Bronchial epithelial cell (primary cell): Measurements from ENCODE around the gene CHMP4B. TPM values are rescaled to one million over a fixed set of nuclear protein-coding genes. Genes with fewer than 3 reads are reported as not detected.

Source experiments
- DNase-seq: peaks from one replicate; pipeline ENCODE4 v3.0.0-alpha.2; 2010; ENCODE audit warnings: low read depth
- FAIRE-seq: peaks from 2 replicates; lab custom pipeline; 2011; peaks lifted over from hg19 to GRCh38; lab: Jason Lieb, UNC
- H3K27me3 ChIP-seq: 2 replicates; pipeline ENCODE4 v1.5.1; 2011; ENCODE audit warnings: low read length; ENCODE audit not compliant: control insufficient read depth, insufficient read depth
- H3K36me3 ChIP-seq: 2 replicates; pipeline ENCODE4 v1.5.1; 2011; ENCODE audit warnings: low read length; ENCODE audit not compliant: control insufficient read depth, insufficient read depth
- H3K4me3 ChIP-seq: 2 replicates; pipeline ENCODE4 v1.5.1; 2011; ENCODE audit warnings: mild to moderate bottlenecking, low read depth, low read length, control low read depth
- total RNA-seq: library from RNA; depleted of rRNA; stranded (reverse); fragments of >200 nt; gene quantifications from 2 replicates; pipeline ENCODE4 v1.2.1, GENCODE V29; 2014
- TF ChIP-seq, protein P1 (sequence below): IDR thresholded peaks from 2 replicates; pipeline ENCODE4 v1.5.1; 2011; ENCODE audit warnings: mild to moderate bottlenecking, moderate library complexity, low read length, control low read depth, inconsistent platforms; ENCODE audit not compliant: insufficient read depth, severe bottlenecking

The CHMP4B gene
- total RNA-seq, 1 donor from 2014 or later = 30.5 TPM

DNA sequence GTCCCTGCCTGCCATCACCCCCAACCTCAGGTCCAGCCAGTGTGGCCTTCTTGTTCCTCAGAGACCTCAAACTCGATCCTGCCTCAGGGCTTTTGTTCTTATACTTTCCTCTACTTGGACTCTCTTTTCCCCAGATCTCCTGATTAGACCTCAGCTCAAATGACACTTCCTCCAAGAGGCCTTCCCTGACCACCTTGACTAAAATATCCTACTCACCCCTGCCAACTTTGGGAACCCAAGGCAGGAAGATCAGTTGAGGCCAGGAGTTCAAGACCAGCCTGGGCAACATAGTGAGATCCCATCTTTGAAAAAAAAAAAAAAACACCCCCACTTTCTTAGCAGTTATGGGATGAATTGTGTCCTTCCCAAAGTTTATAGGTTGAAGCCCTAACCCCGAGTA, 73.5 kb downstream of the CHMP4B start:
- Histone ChIP-seq H3K36me3 (no peaks in the 10 kb centered on the region), H3K4me3 (no peak overlapping the region), H3K27me3 (peaks cover 3% of the 10 kb centered on the region)
- FAIRE-seq (no peak), DNase-seq (no peak)
- TF ChIP-seq, protein P1, sequence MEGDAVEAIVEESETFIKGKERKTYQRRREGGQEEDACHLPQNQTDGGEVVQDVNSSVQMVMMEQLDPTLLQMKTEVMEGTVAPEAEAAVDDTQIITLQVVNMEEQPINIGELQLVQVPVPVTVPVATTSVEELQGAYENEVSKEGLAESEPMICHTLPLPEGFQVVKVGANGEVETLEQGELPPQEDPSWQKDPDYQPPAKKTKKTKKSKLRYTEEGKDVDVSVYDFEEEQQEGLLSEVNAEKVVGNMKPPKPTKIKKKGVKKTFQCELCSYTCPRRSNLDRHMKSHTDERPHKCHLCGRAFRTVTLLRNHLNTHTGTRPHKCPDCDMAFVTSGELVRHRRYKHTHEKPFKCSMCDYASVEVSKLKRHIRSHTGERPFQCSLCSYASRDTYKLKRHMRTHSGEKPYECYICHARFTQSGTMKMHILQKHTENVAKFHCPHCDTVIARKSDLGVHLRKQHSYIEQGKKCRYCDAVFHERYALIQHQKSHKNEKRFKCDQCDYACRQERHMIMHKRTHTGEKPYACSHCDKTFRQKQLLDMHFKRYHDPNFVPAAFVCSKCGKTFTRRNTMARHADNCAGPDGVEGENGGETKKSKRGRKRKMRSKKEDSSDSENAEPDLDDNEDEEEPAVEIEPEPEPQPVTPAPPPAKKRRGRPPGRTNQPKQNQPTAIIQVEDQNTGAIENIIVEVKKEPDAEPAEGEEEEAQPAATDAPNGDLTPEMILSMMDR = no peak

DNA sequence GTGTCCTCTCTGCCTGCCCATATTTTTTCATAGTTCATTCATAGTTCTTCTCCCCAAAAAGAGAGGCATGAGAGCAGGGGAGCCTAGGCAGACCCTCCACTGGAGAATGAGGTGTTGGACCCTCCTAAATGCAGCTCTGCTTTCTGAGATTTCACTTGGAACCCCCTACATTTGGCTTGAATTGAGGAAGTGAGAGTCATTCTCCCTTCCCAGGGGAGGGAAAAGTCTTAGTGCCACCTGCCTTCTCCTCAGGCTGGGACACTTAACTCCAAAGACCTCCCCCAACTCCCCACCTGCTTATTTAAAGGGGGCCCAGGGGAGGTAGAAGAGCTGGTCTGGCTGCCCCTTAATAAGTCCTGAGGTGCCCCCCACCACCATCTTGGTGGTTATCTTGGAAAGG, 78.2 kb downstream of the CHMP4B start:
- H3K27me3 ChIP-seq = peaks cover 3% of the 10 kb centered on the region
- H3K36me3 ChIP-seq = no peaks in the 10 kb centered on the region
- H3K4me3 ChIP-seq = no peak overlapping the region
- TF ChIP-seq, protein P1 = no peak
- FAIRE-seq (no peak), DNase-seq (no peak)

DNA sequence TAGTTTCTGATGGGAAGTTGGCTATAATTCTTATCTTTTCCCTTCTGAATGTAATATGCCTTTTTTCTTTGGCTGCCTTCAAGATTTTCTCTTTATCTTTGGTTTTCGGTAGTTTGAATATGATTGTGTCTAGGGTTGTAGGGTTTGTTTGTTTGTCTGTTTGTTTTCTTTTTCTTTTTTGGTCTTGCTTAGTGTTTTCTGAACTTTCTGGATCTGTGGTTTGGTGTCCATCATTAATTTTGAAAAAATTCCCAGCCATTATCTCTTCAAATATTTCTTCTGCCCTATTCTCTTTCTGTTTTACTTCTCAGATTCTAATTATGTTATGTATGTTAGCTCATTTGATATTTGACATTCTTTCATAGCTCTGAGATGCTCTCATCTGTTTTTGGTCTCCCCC, 79.4 kb downstream of the CHMP4B start:
- TF ChIP-seq, protein P1 = no peak
- no peaks in the 10 kb centered on the region for H3K36me3 ChIP-seq
- no peak for DNase-seq
- H3K4me3 ChIP-seq = no peak overlapping the region
- H3K27me3 ChIP-seq = peaks cover 3% of the 10 kb centered on the region
- FAIRE-seq = no peak

DNA sequence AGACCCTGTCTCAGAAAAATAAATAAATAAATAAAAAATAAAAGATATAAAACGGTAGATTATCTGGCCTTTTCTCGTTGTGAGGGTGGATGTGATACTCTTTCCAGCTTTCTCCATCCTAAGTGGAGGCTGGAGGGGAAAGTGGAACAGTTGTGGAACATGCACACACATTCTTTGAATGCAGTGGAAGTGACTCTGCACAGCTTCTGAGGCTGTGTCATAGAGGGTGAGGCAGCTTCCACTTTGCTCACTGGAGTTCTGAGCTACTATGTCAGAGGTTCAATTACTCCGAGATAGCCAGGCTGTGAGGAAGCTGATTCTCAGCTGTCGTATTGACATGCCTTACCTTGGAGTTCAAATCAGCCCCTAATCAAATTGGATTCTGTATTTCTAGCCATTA, 82.2 kb downstream of the CHMP4B start:
- H3K27me3 ChIP-seq = peaks cover 3% of the 10 kb centered on the region
- FAIRE-seq (no peak), DNase-seq (peak; percentile 55)
- H3K4me3 ChIP-seq = no peak overlapping the region
- TF ChIP-seq, protein P1 = no peak
- no peaks in the 10 kb centered on the region for H3K36me3 ChIP-seq

DNA sequence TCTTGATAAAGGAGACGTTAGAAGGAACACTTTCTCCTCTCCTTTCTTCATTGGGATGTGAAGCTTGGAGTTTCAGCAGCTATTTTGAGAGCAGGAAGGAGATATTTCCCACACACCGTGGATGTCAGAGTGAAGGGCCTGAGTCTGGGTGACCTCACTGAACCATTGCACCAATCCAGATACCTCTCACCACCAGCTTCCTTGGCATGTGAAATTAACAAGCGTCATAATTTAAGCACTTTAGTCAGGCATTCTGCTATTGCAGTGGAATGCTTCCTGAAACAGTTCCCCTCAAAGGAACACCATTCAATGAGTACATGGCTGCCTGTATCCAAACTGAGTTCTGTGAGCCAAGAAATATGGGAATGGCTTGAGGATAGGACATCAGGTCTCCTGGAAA, 83.7 kb downstream of the CHMP4B start:
- TF ChIP-seq, protein P1 = no peak
- no peak overlapping the region for H3K4me3 ChIP-seq
- FAIRE-seq (no peak), DNase-seq (peak; percentile 4)
- no peaks in the 10 kb centered on the region for H3K36me3 ChIP-seq
- no peaks in the 10 kb centered on the region for H3K27me3 ChIP-seq

DNA sequence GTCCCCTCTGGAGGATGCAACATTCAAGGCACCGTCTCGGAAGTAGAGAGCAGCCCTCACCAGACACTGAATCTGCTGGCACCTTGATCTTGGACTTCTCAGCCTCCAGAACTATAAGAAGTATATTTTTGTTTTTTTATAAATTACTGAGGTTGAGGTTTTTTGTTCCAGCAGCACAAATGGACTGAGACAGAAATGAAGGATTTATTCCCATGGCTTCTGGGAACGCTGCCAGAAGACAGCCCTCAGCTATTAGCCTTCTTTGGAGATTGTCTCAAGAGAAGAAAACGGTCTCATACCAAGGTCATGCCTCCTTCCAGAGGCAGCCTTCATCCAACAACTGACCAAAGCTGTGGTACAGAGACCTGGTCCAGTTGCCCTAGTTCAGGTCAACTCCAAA, 85.4 kb downstream of the CHMP4B start:
- DNase-seq (no peak), FAIRE-seq (no peak)
- TF ChIP-seq, protein P1 = no peak
- Histone ChIP-seq H3K27me3 (peaks cover 2% of the 10 kb centered on the region), H3K4me3 (no peak overlapping the region), H3K36me3 (no peaks in the 10 kb centered on the region)
